Panc1 (cell line): ENCODE measurements around the gene QRICH1. TPM values are rescaled to one million over a fixed set of nuclear protein-coding genes. Genes with fewer than 3 reads are reported as not detected.

Experiments used
- ATAC-seq: fragments of 200-7000 bp; cut with Tn5 transposase; 2 replicates; pipeline ENCODE4 v1.9.1; 2020; ENCODE audit warnings: mild to moderate bottlenecking, moderate library complexity
- BruUV-seq: library from RNA; stranded (reverse); fragments of 400-500 nt; replicated peaks from 2 replicates; lab custom pipeline; 2021; lab: Mats Ljungman, UMichigan
- CTCF ChIA-PET: fragments of 300-600 bp; sonication (Branson Sonifier 250); formaldehyde crosslinking; loops from one replicate; lab custom pipeline; 2022; ENCODE audit warnings: antibody characterized with exemption; lab: Charles Lee
- POLR2A ChIA-PET: fragments of 300-600 bp; sonication (Branson Sonifier 250); formaldehyde crosslinking; loops from one replicate; lab custom pipeline; 2022; ENCODE audit warnings: antibody characterized with exemption; lab: Charles Lee
- DNase-seq: peaks from one replicate; pipeline ENCODE4 v3.0.0-alpha.2; 2010; ENCODE audit warnings: low read depth, low spot score
- H3K27ac ChIP-seq: 2 replicates; pipeline ENCODE4 v1.5.1; 2011; ENCODE audit warnings: mild to moderate bottlenecking, low read length, inconsistent platforms
- H3K27me3 ChIP-seq: fragments of 200-500 bp; sonication (Bioruptor generic); 2 replicates; pipeline ENCODE4 v1.6.0; 2014; ENCODE audit warnings: low read length, inconsistent platforms; ENCODE audit not compliant: control insufficient read depth, insufficient read depth
- H3K36me3 ChIP-seq: fragments of 200-500 bp; sonication (Bioruptor generic); 2 replicates; pipeline ENCODE4 v1.5.1; 2014; ENCODE audit warnings: inconsistent platforms, mild to moderate bottlenecking, low read length, moderate library complexity; ENCODE audit not compliant: control insufficient read depth, insufficient read depth
- H3K4me1 ChIP-seq: 2 replicates; pipeline ENCODE4 v1.5.1; 2011; ENCODE audit warnings: inconsistent platforms, mild to moderate bottlenecking, low read length, moderate library complexity; ENCODE audit not compliant: control insufficient read depth, insufficient read depth
- H3K4me3 ChIP-seq, 2 experiments: 2 replicates each; pipeline ENCODE4 v1.5.1; 2011 to 2012; ENCODE audit warnings: low read depth in 2 of 2, low read length in 2 of 2, mild to moderate bottlenecking in 2 of 2, inconsistent platforms in 1 of 2, moderate library complexity in 1 of 2
- H3K9me3 ChIP-seq: fragments of 200-500 bp; sonication (Bioruptor generic); 2 replicates; pipeline ENCODE4 v1.5.1; 2014; ENCODE audit warnings: low read depth, mild to moderate bottlenecking, inconsistent platforms, low read length, moderate library complexity; ENCODE audit not compliant: control insufficient read depth, insufficient read depth
- CTCF ChIP-seq: fragments of 450-650 bp; IDR thresholded peaks from 2 replicates; pipeline ENCODE4 v1.5.1; 2017; ENCODE audit warnings: mild to moderate bottlenecking
- POLR2AphosphoS5 ChIP-seq: IDR thresholded peaks from 2 replicates; pipeline ENCODE4 v1.6.1; 2012; ENCODE audit warnings: mild to moderate bottlenecking, low read depth, low read length, moderate library complexity
- REST ChIP-seq, 2 experiments: IDR thresholded peaks; 2 replicates each; pipeline ENCODE4 v1.6.1; 2011 to 2012; ENCODE audit warnings: low read depth in 2 of 2, control low read depth in 1 of 2, low read length in 1 of 2, mild to moderate bottlenecking in 1 of 2, moderate library complexity in 1 of 2; ENCODE audit not compliant: insufficient read depth in 1 of 2
- SIN3A ChIP-seq: IDR thresholded peaks from 2 replicates; pipeline ENCODE4 v1.6.1; 2012; ENCODE audit warnings: low read depth, mild to moderate bottlenecking, low read length, moderate library complexity, borderline replicate concordance; ENCODE audit not compliant: insufficient read depth
- TCF7L2 ChIP-seq: IDR thresholded peaks from 2 replicates; pipeline ENCODE4 v1.6.1; 2011; ENCODE audit warnings: mild to moderate bottlenecking, low read depth, low read length, inconsistent platforms
- in situ Hi-C: cut with HindIII; loops from 2 replicates; pipeline ENCODE4 v1.10.0; 2016; ENCODE audit warnings: low sequenced_read_pairs, low pct_unique_long_range_greater_than_20kb
- intact Hi-C: fragments of 100-400 bp; cut with micrococcal nuclease; formaldehyde crosslinking; loops from one replicate; pipeline ENCODE4 v1.10.0; 2022; ENCODE audit not compliant: unreplicated experiment
- total RNA-seq: library from RNA; stranded (reverse); gene quantifications from one replicate; pipeline ENCODE4 v1.2.1, GENCODE V29; 2021; ENCODE audit not compliant: unreplicated experiment

Gene QRICH1
- total RNA-seq, 1 experiment from 2014 or later = 79.9 TPM

GRCh38 chr3:49021813-49022687, 71.8 kb downstream of the QRICH1 start, which contains the start of gene NDUFAF3:
TSS of gene NDUFAF3 (plus strand) at chr3:49022121. CDS start at chr3:49022145, 24 bp downstream.
- DNase-seq (no peak), ATAC-seq (peak; percentile 66)
- ChIA-PET CTCF (interaction anchor here (1.5 kb wide), 1 partner anchor 34 kb away, joined by 4 read pairs; no protein-coding TSS in a partner anchor), POLR2A (interaction anchor here (0.5 to 1.1 kb wide), 4 partner anchors 34 to 400 kb away, joined by 5 to 11 read pairs (median 8); partner anchors contain the start of gene TMEM89)
- Histone ChIP-seq H3K4me1 (peaks cover 26% of the 10 kb centered on the region), H3K27ac (peak within 1 kb of the TSS; percentile 97), H3K4me3 (peak within 1 kb of the TSS; percentile 71 to 90), H3K27me3 (no peaks in the 10 kb centered on the region), H3K36me3 (peaks cover 9% of the 10 kb centered on the region), H3K9me3 (no peaks in the 10 kb centered on the region)
- in situ Hi-C loops = no loop called here
- BruUV-seq = no TSS peak
- TF ChIP-seq REST (IDR thresholded peaks at IDR 0.05; ENCODE audit: insufficient read depth in 1 of 2, low read depth in 2 of 2, low read length in 1 of 2) = no peak
- TF ChIP-seq POLR2AphosphoS5 = peak; percentile 11
- TF ChIP-seq TCF7L2 = 0 out of 2 replicates have a peak, but pooled peaks have one; percentile 21
- TF ChIP-seq CTCF = peak; percentile 92
- TF ChIP-seq SIN3A = no peak
- intact Hi-C loops = no loop called here

GRCh38 chr3:49021213-49021812, 72.6 kb downstream of the QRICH1 start:
- in situ Hi-C loops = no loop called here
- Histone ChIP-seq H3K4me1 (peaks cover 29% of the 10 kb centered on the region), H3K27ac (peak overlapping the region; percentile 97), H3K9me3 (no peaks in the 10 kb centered on the region), H3K36me3 (peaks cover 9% of the 10 kb centered on the region), H3K4me3 (peak overlapping the region; percentile 71 to 90), H3K27me3 (no peaks in the 10 kb centered on the region)
- ChIA-PET CTCF (interaction anchor here (1.5 kb wide), 1 partner anchor 33 kb away, joined by 4 read pairs; no protein-coding TSS in a partner anchor), POLR2A (interaction anchor here (0.6 to 1.1 kb wide), 2 partner anchors 33 to 399 kb away, joined by 5 to 11 read pairs; partner anchors contain the start of gene TMEM89)
- BruUV-seq = no TSS peak
- TF ChIP-seq REST (IDR thresholded peaks at IDR 0.05; ENCODE audit: insufficient read depth in 1 of 2, low read depth in 2 of 2, low read length in 1 of 2) = no peak
- TF ChIP-seq SIN3A = peak; percentile 73; the same call in 1 of the 2 replicates
- no peak for TF ChIP-seq CTCF
- peak; percentile 99 for TF ChIP-seq POLR2AphosphoS5
- TF ChIP-seq TCF7L2 = no peak
- intact Hi-C loops = no loop called here
- DNase-seq = peak; percentile 77
- peak; percentile 54 for ATAC-seq
